Measurements from ENCODE around the gene TLR8.
A peak's percentile ranks its signal among the peaks of the same experiment; 100 is the strongest.
"Not testable (repeated sequence)": the region's sequence is repeated elsewhere in the genome, so short reads cannot be mapped to it uniquely, and the experiment has no call there.

TLR8 gene

GRCh38 chrX:12946838-12947544, 40.6 kb downstream of the TLR8 start:
- DNase-seq (ENCODE audit: low read depth), result no peak

- DNase-seq (ENCODE audit: low read depth), result no peak
These were observed 41.3 kb downstream of the TLR8 start for GRCh38 chrX:12947545-12948235.

GRCh38 chrX:12948495-12948894, 42.1 kb downstream of the TLR8 start:
- DNase-seq (ENCODE audit: low read depth), result no peak

GRCh38 chrX:12949205-12949926, 42.9 kb downstream of the TLR8 start:
- no peak for DNase-seq (ENCODE audit: low read depth)

GRCh38 chrX:12949927-12950656, 43.7 kb downstream of the TLR8 start:
- no peak for DNase-seq (ENCODE audit: low read depth)

GRCh38 chrX:12950851-12951594, 44.6 kb downstream of the TLR8 start:
- no peak for DNase-seq (ENCODE audit: low read depth)

- no peak for DNase-seq (ENCODE audit: low read depth)
These were observed 45.2 kb downstream of the TLR8 start for GRCh38 chrX:12951595-12951975.

- DNase-seq (ENCODE audit: low read depth), result no peak
These were observed 47.0 kb downstream of the TLR8 start for GRCh38 chrX:12953420-12953819.

- DNase-seq (ENCODE audit: low read depth), result no peak
These were observed 48.0 kb downstream of the TLR8 start for GRCh38 chrX:12954376-12954775.

GRCh38 chrX:12954981-12955380, 48.6 kb downstream of the TLR8 start:
- no peak for DNase-seq (ENCODE audit: low read depth)

GRCh38 chrX:12955882-12956703, 49.7 kb downstream of the TLR8 start:
- DNase-seq (ENCODE audit: low read depth), result peak; percentile 89

GRCh38 chrX:12956704-12957534, 50.5 kb downstream of the TLR8 start:
- DNase-seq (ENCODE audit: low read depth), result no peak

- DNase-seq (ENCODE audit: low read depth), result no peak
These were observed 51.6 kb downstream of the TLR8 start for GRCh38 chrX:12958059-12958458.

- DNase-seq (ENCODE audit: low read depth), result no peak
These were observed 52.0 kb downstream of the TLR8 start for GRCh38 chrX:12958461-12958860.

GRCh38 chrX:12961196-12961718, 54.8 kb downstream of the TLR8 start:
- no peak for DNase-seq (ENCODE audit: low read depth)

- no peak for DNase-seq (ENCODE audit: low read depth)
These were observed 55.7 kb downstream of the TLR8 start for GRCh38 chrX:12962041-12962504.

GRCh38 chrX:12963210-12963850, 56.9 kb downstream of the TLR8 start:
- DNase-seq (ENCODE audit: low read depth), result not testable (repeated sequence)

- no peak for DNase-seq (ENCODE audit: low read depth)
These were observed 58.9 kb downstream of the TLR8 start for GRCh38 chrX:12965131-12965940.

All from CMK (cell line).